HG03457 (cell line): ENCODE measurements around the gene VASP.
A peak's percentile ranks its signal among the peaks of the same experiment; 100 is the strongest.

Source experiments
- ATAC-seq: cut with Tn5 transposase; IDR thresholded peaks from one replicate; pipeline ENCODE4 v1.9.1; 2021; ENCODE audit warnings: moderate number of reproducible peaks; ENCODE audit not compliant: unreplicated experiment

VASP gene

GRCh38 chr19:45473682-45474605 is 33.3 kb upstream of the VASP start:
- ATAC-seq = no peak

- ATAC-seq = no peak
These were observed 32.4 kb upstream of the VASP start for GRCh38 chr19:45474606-45475521.

GRCh38 chr19:45475537-45476291 is 31.6 kb upstream of the VASP start:
- no peak for ATAC-seq

- no peak for ATAC-seq
These were observed 31.0 kb upstream of the VASP start for GRCh38 chr19:45476304-45476703.

GRCh38 chr19:45477186-45477585 is 30.1 kb upstream of the VASP start:
- no peak for ATAC-seq

- no peak for ATAC-seq
These were observed 29.4 kb upstream of the VASP start for GRCh38 chr19:45477713-45478453.

- ATAC-seq = peak; percentile 52
These were observed 28.6 kb upstream of the VASP start for GRCh38 chr19:45478454-45479238.

GRCh38 chr19:45483033-45483432 is 24.2 kb upstream of the VASP start:
- ATAC-seq = no peak

GRCh38 chr19:45484273-45484945 is 22.9 kb upstream of the VASP start:
- ATAC-seq = no peak

GRCh38 chr19:45485305-45486077 is 21.8 kb upstream of the VASP start:
- peak; percentile 68 for ATAC-seq

- ATAC-seq = no peak
These were observed 18.6 kb upstream of the VASP start for GRCh38 chr19:45488708-45489107.

- ATAC-seq = no peak
These were observed 17.9 kb upstream of the VASP start for GRCh38 chr19:45489216-45489855.

GRCh38 chr19:45492137-45492626 is 15.1 kb upstream of the VASP start:
- ATAC-seq = no peak

GRCh38 chr19:45492627-45493470 is 14.4 kb upstream of the VASP start:
- ATAC-seq = no peak

GRCh38 chr19:45494261-45494916 is 12.9 kb upstream of the VASP start:
- ATAC-seq = no peak

GRCh38 chr19:45495178-45495577 is 12.1 kb upstream of the VASP start:
- ATAC-seq = no peak
